Loucy (cell line): ENCODE results near the gene CIP2A.

Experiments
- CTCF ChIP-seq: fragments of 200-600 bp; sonication (generic); conservative IDR thresholded peaks from 2 replicates; pipeline ENCODE4 v1.5.1; 2014; ENCODE audit warnings: mild to moderate bottlenecking, antibody characterized with exemption, low read length
- EZH2phosphoT487 ChIP-seq: fragments of 200-600 bp; IDR thresholded peaks from 2 replicates; pipeline ENCODE4 v1.6.1; 2018; ENCODE audit warnings: antibody characterized with exemption, mild to moderate bottlenecking, moderate library complexity, borderline replicate concordance

- TF ChIP-seq EZH2phosphoT487, result no peak
- TF ChIP-seq CTCF, result no peak
Observed at GRCh38 chr3:108546692-108547091, 42.5 kb downstream of the CIP2A start.
